Activated CD4-positive, alpha-beta T cell treated with anti-CD3 and anti-CD28 coated beads, Interleukin-2, amount 50 U/mL, for 16 hours (primary cell): Measurements from ENCODE around the gene RAG2.
"Not testable (repeated sequence)": the region's sequence is repeated elsewhere in the genome, so short reads cannot be mapped to it uniquely, and the experiment has no call there.

Source experiments
- DNase-seq: peaks from one replicate; pipeline ENCODE4 v3.0.0-alpha.2; 2020

RAG2 gene

DNA sequence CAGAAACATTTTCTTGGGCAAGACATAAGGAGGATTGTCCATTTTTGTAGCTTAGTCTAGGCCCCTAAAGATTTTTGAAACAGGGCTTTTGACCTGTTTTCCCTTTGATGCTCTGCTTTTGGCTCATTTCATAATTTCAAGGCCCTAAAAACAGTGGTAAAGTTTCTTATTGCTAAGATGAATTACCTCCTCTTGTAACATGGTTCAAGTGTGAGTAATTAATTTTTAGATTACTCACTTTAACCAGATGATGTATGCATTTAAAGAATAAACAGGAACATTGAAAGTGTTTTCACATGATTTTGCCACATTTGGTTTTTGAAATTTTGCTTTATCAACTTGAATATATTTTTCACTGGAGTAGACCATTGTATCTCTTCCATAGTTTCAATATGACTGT lies 1.2 kb downstream of the RAG2 start:
- DNase-seq: peak; percentile 14

DNA sequence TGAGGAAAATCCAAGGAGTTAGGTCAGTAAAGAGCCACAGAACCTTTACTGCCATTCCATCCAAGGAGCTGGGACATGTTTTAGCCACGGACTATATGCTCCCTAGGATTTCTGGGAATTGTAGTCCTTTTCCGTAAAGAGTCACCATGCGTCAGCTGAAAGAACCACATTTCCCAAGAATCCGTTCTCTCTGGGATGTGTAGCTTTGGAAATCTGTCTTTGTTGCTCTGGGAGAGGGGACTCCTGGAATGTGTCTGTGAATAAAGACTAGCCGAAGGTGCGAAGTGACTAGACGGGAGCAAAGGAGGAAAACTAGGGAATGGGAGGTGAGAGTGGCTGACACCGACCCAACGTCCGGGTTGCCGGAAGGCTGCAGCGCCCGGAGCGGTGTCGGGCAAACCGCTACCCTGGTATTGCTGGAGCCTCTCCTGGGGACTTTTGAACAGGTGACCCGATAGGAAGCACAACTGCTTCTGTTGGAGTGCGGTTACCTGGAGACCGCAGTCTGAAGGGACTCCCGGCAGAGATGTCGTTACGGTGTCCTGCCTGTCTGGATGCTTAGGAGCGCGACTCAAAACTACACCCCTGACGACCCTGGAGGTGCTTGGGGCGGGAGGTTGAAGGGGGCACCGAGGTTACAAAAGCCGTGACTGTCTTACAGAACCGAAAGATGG lies 3.6 kb downstream of the RAG2 start, which contains the start of gene IFTAP:
IFTAP (plus strand) TSS at position 187 of the 674 bp plus-strand sequence. CDS start 15,602 bp downstream, outside the sequence.
- DNase-seq: peak; percentile 53

DNA sequence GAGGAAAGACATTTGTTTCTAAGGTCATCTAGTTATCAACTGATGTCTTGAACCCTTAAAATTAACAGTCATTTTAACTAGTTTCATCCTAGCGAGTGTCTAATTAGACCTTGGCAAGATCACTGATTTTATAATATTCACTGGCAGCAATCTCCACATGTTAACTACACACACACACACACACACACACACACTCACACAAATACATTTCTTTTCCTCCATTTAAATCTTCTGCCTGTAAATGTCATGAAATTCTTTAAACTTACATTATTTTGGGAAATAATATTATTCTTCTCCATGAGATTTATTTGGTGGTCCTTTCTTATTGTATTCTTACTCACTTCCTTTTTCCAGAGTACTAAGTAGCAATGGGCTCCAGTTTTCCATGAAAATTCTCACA lies 6.6 kb downstream of the RAG2 start:
- no peak for DNase-seq

DNA sequence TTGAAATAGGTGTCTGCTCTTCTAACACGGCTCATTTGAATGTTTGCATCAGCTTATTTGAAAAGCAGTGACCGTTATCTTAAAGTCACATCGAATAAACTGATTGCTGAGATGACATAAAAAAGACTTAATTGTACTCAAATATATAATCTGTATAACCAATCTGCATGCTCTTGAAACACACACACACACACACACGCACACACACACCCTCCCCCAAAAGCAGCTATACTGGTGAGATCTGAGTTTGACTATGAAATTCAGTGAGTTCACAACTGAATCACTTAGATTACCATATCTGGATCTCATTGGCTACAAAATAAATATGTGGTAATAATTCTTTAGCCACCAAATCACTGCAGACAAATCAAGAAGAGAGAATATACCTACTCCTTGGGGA lies 7.5 kb downstream of the RAG2 start:
- no peak for DNase-seq

DNA sequence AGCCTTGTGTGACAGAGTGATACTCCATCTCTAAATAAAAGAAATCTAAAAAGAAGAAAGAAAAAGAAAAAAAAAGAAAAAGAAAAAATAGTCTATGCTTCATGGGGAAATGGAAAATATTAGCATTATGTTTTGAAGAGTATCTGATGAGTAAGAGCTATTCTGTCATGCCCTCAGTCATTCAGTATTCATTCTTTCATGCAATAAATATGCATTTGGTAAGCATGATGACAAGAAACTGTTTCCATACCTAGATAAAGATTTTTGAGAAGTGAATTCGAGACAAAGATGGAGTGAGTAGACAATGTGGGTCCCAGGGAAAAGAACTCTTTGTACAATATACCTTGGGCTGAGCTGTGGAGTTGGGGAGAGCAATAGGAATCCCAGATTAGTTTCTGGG lies 9.9 kb downstream of the RAG2 start:
- DNase-seq: no peak

DNA sequence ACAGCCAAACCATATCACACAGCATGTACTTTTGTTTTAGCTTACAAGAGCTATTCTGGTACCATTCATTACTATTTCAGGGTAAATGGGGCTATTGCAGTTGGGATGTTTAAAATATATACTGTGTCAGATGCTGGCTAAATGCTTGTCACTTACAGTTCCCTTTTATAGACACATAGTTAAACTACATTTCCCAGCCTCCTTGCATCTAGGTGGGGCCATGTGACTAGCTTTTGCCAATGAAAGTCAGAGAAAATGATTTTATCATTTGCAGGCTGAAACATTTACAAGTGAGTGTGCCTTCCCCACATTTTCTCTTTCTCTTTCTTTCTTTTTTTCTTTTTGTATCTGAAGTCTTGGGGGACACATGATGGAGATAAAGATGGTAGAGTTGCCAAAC lies 11.5 kb downstream of the RAG2 start:
- no peak for DNase-seq

DNA sequence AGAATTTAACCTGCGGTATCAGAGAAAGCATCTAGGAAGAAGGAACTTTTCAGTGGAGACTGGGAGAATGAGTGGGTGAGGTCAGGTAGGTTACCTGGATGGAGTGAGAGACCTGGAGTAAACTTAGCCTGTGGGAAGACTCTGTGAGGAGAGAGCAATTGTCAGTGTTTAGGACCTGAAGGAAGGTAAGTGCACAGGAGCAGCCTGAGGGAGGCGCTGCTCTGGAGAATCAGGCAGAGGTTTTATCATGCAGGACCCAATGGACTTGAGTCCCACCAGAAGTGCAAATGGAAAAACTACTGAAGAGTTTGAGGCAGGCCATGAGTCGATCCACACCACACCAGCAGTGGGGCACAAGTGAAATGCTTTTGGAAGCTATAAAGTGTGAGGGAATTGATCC lies 14.4 kb downstream of the RAG2 start:
- DNase-seq: no peak

DNA sequence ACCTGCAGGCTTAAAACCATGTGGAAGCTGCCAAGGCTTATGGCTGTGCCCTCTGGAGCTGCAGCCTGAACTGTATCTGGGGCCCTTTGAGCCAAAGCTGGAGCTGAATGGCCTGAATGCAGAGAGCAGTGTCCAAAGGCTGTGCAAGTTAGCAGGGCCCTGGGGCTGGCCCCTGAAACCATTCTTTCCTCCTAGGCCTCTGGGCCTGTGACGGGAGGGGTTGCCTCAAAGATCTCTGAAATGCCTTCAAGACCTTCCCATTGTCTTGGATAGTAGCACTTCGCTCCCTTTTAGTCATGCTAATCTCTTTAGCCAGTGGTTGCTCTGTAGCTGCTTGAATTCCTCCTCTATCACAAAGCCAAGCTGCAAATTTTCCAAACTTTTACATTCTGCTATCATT lies 16.5 kb downstream of the RAG2 start:
- no peak for DNase-seq

DNA sequence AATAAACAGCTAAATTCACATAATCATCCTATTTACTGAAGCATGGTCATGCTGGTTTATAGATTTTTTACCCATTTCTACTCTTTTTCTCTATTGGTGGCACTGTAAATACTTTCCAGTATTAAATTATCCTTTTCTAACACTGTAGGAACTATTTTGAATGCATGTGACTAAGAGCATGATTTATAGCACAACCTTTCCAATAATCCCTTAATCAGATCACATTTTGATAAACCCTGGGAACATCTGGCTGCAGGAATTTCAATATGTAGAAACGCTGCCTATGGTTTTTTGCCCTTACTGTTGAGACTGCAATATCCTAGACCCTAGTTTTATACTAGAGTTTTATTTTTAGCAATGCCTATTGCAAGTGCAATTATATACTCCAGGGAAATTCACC lies 19.6 kb downstream of the RAG2 start:
- DNase-seq: no peak

DNA sequence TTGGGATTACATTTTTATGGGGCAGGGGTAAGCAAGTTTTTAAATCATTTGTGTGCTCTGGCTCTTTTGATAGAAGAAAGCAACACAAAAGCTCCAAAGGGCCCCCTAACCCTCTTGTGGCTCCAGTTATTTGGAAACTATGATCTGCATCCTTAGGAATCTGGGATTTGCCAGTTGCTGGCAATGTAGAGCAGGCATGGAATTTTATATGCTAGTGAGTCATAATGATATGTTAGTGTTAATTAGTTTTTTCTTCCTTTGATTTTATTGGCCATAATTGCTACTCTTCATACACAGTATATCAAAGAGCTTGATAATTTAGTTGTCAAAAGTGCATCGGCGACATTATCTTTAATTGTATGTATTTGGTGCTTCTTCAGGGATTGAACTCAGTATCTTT lies 20.2 kb downstream of the RAG2 start:
- no peak for DNase-seq

DNA sequence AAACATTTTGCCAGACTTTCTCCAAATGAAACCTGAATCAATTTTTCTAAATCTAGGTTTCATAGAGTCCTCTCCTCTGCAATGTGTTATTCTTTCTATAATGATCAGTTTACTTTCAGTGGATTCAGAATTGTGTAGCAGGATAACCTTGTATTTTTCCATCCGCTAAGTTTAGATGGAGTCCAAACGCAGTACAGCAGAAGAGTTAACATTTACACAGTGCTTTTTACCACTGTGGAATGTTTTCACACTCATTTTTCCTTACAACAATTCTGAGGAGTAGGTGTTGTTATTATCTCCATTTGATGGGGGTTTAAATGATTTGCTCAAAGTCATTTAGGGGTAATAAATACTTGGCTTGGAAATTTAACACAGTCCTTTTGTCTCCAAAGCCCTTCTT lies 20.7 kb downstream of the RAG2 start:
- DNase-seq: no peak

DNA sequence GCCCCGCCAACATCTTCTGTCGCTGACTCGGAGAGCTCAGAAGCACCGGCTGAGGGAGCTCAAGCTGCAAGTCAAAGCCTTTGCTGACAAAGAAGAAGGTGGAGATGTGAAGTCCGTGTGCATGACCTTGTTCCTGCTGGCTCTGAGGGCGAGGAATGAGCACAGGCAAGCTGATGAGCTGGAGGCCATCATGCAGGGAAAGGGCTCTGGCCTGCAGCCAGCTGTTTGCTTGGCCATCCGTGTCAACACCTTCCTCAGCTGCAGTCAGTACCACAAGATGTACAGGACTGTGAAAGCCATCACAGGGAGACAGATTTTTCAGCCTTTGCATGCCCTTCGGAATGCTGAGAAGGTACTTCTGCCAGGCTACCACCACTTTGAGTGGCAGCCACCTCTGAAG lies 23.6 kb downstream of the RAG2 start:
- no peak for DNase-seq

DNA sequence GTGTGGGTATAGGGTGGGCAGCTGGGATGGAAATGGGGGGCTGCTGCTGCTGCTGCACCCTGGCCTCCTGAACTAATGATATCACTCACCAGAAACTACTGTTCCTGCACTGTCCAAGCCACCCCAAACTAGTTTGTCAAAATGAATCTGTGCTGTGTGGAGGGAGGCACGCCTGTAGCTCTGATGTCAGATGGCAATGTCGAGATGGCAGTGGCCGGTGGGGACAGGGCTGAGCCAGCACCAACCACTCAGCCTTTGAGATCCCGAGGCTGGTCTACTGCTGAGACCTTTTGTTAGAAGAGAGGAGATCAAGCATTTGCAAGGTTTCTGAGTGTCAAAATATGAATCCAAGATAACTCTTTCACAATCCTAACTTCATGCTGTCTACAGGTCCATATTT lies 28.9 kb downstream of the RAG2 start:
- no peak for DNase-seq

DNA sequence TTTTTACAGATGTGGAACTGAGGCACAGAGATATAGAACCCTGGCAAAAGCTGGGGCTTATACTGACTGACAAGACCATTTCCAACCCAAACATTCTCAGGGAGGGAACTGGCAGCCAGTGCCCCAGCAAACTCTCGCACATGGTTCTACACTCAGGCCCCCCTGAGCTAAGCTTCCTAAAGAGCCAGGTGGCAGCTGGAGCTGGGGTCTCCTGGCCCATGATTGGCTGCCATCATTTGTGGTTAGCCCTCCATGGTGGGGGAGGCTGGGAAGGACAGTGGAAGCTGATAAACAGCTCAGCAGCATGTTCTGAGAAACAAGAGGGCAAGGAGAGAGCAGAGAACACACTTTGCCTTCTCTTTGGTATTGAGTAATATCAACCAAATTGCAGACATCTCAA lies 30.3 kb downstream of the RAG2 start, which contains the start of gene RAG1:
RAG1 (plus strand) TSS at position 314 of the 400 bp plus-strand sequence. CDS start 5,298 bp downstream, outside the sequence.
- no peak for DNase-seq

DNA sequence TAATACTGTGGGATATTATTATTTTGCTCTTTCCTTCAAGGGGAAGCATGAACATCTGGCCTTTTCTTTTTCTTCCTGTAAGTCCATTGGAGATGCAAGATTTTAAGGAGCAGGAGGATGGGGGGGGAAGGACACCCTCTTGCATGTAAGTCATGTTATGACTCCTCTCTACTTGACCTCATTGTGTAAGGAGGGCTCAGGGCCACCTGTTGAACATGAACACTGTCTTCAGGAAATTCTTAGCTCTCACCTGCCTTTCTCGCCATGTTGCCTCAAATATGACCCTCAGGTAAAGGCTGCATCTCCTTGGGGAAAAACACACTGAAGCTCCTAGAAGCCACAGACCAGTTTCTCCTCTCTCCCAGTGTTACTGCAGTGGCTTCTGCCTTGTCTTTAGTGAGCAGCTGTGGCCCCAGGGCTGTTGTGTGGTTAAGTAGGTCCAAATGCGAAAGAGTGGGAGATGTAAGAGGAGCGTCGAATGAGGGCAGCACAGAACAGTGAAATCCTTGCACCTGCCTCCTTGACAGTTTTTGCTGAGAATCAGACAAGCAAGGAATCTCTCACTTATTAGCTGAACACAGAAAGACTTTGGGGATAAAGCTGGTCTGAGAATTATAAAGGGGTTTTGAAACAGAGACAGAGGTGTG lies 31.5 kb downstream of the RAG2 start:
- DNase-seq: no peak

DNA sequence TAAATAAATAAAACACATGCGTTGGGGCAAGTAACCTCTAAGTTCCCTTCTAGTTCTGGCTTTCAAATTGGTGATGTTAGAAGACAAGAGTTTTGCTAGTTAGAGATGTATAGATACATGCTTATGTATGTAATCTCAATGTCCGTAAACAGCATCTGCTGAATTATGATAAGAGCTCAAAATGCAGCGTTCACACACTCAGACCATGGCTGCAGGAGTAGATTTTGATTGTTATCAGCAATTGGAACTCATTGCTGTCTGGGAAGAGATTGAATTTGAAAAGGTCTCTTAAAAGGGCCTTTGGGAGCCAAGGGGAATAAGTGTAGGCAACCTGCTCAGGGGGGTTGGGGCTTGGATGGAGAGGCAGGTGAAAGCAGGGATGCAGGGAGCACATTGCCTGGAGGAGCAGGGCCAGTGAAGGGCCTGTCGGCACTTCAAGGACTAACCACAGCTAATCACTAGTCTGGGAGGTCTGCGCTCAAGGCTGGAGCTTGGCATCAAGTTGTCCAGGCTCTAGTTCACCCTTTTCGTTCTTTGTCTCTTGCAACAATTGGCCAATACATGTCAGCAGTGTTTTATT lies 32.9 kb downstream of the RAG2 start:
- no peak for DNase-seq

DNA sequence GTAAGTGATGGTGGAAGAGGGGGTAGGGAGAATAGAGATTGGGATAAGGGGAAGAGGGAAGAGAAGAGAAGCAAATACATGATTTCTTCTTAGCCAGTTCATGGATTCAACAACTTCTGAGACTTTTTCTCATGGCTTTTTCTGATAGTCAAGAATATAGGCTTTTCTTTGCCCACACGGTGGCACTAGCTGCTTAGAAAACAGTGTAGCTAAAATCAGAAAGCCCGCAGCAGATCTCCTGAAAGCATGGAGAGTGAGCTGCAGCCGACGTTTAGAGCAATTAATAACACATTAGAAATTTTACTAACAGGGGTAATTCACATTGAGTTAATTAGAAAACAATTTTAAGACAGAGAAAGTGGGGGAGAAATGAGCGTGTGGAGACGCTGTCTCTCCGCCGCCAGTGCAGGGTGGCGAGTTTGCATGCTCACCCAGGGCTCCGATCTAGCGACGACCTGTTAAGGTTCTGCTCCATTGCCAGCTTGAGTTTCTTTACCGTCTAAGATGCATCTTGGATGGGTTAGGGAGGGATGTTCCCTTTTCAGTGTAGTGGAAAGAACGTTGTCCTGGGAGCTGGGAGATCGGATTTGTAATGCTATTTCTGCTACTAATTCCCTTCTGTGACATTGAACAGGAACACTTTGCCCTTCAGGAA lies 33.5 kb downstream of the RAG2 start:
- DNase-seq: peak; percentile 53

DNA sequence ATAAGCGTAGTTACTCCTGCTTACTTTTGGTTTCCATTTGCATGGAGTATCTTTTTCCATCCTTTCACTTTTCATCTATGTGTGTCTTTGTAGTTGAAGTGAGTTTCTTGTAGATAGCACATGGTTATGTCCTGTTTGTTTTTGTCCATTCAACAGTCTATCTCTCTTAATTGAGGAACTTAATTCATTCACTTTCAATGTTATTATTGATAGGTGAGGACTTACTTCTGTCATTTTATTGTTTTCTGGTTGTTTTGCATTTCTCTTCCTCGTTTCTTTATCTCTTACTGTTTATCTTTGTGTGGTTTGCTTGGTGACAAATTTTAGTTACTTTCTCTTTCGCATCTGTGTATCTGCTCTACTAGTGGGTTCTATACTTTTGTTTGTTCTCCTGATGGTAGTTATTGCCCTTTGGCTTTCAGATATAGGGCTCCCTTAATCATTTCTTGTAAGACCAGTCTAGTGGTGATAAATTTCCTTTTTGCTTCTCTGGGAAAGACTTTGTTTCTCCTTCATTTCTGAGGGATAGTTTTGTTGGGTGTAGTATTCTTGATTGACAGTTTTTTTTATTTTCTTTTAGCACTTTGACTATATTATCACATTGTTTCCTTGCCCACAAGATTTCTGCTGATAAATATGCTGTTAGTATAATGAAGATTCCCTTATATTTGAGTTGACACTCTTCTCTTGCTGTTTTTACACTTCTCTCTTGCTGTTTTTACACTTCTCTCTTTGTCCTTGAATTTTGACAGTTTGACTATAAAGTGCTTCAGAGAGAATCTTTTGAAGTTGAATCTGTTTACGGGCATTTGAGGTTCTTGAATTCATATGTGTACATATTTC lies 39.2 kb downstream of the RAG2 start:
- DNase-seq: peak; percentile 37

DNA sequence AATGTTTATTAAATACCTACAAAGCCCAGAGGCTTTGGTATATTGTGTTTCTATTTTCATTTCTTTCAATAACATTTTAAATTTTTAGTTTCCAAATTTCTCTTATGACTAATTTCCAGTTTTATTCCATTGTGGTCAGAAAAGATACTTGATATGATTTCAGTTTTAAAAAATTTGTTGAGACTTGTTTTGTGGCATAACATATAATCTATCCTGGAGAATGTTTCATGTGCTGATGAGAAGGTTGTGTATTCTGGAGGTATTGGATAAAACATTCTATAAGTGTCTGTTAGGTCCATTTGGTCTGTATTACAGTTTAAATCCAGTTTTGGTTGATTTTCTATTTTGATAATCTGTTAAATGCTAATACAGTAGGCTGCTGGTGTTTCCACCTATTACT lies 40.0 kb downstream of the RAG2 start:
- DNase-seq: no peak

DNA sequence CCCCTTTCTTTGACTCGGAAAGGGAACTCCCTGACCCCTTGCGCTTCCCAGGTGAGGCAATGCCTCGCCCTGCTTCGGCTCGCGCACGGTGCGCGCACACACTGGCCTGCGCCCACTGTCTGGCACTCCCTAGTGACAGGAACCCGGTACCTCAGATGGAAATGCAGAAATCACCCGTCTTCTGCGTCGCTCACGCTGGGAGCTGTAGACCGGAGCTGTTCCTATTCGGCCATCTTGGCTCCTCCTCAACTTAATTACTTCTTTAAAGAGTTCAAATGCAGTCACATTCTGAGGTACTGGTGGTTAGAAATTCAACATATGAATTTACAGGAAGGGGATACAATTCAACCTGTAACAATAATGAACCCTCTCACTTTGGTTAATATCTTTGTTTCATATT lies 40.6 kb downstream of the RAG2 start:
- DNase-seq: not testable (repeated sequence)

DNA sequence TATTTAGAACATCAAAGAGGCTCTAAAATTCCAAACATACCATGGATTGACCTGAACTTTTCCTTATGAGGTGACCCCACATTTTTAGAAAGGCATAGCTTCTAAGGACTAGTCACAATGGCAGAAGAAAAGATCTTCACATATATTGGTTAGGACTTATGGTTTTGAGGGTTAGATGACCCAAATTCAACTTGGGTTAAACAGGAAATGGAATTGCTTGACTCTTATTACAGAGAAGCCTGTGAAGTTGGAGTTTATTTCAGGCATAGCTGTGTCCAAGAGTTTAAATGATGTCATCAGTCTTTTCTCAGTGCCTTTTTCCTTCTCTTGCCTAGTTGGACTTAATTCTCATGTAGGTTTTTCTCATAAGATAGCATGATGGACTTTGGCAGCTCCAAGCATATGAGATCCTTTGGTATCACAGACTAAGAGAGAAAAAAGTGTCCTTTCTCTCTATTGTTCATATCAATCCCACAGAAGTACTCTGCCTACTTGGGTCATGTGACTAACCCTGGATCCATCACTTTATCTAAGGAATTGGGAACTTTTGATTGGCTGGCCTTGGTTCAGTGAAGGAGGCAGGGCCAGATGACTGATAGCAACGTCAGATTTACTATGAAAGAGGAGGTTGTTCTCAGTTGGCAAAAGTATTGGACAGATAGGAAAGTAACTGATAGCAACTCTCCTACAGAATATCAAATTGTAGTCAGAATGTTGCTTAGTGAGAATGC lies 47.5 kb downstream of the RAG2 start:
- DNase-seq: no peak
